Measurements from ENCODE around the gene CYP11A1.
"Not testable (repeated sequence)": the region's sequence is repeated elsewhere in the genome, so short reads cannot be mapped to it uniquely, and the experiment has no call there.

The CYP11A1 gene

GRCh38 chr15:74392451-74392830 is 25.0 kb upstream of the CYP11A1 start:
- H3K4me3 ChIP-seq (replicated peaks; ENCODE audit: low read depth, low read length), result no peak overlapping the region
- no peak for DNase-seq (ENCODE audit: low read depth)
- TF ChIP-seq, protein P1, sequence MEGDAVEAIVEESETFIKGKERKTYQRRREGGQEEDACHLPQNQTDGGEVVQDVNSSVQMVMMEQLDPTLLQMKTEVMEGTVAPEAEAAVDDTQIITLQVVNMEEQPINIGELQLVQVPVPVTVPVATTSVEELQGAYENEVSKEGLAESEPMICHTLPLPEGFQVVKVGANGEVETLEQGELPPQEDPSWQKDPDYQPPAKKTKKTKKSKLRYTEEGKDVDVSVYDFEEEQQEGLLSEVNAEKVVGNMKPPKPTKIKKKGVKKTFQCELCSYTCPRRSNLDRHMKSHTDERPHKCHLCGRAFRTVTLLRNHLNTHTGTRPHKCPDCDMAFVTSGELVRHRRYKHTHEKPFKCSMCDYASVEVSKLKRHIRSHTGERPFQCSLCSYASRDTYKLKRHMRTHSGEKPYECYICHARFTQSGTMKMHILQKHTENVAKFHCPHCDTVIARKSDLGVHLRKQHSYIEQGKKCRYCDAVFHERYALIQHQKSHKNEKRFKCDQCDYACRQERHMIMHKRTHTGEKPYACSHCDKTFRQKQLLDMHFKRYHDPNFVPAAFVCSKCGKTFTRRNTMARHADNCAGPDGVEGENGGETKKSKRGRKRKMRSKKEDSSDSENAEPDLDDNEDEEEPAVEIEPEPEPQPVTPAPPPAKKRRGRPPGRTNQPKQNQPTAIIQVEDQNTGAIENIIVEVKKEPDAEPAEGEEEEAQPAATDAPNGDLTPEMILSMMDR (IDR thresholded peaks at IDR 0.05; ENCODE audit: low read length, missing control alignments), result no peak

DNA sequence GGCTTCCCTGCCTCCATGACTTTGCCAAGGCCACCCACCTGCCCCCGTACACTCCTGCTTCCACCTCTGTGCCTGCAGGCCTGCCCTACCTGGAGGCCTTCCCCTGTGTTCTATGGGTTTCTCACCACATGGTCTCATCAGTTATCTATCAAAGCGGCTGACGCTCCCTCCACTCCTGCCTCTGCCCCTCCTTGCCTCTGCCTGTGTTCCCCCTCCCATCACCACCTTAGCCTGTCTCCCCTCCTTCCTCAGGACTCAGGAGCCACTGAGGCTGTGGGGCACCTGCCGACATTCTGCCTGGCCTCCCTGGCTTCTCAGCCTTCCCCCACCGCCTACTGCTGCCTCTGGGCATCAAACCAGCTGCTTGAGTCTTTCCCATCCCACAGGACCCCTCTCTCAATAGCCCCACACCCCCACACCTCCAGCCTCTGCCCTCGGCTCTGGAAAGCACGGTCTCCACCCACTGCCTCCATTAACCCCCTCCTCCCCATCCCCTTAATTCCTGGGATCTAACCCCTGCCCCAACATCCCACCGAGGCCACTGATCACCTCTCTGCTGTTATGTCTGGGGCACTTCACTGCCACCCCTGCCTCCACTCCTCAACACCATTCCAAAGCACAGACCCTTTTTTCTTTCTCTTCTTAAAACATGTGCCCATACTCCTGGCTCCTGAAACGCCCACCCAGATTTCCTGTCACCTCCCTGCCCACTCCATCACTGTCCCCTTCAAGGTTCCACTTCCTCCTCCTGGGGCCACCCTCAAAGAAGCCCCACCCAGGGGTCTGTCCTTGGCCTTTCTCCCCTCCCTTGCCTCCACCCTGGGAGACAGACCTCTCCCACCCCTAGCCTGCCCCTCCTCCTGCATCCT is 24.4 kb upstream of the CYP11A1 start:
- no peak for DNase-seq (ENCODE audit: low read depth)
- TF ChIP-seq, protein P1 (IDR thresholded peaks at IDR 0.05; ENCODE audit: low read length, missing control alignments), result no peak
- H3K4me3 ChIP-seq (replicated peaks; ENCODE audit: low read depth, low read length), result no peak overlapping the region

GRCh38 chr15:74390647-74391288 is 23.3 kb upstream of the CYP11A1 start:
- DNase-seq (ENCODE audit: low read depth), result no peak
- H3K4me3 ChIP-seq (replicated peaks; ENCODE audit: low read depth, low read length), result no peak overlapping the region
- TF ChIP-seq, protein P1 (IDR thresholded peaks at IDR 0.05; ENCODE audit: low read length, missing control alignments), result no peak

- not testable (repeated sequence) for H3K4me3 ChIP-seq (replicated peaks; ENCODE audit: low read depth, low read length); DNase-seq (ENCODE audit: low read depth)
Observed at GRCh38 chr15:74390049-74390646, 22.7 kb upstream of the CYP11A1 start.

- TF ChIP-seq, protein P1 (IDR thresholded peaks at IDR 0.05; ENCODE audit: low read length, missing control alignments), result no peak
- DNase-seq (ENCODE audit: low read depth), result no peak
Observed at GRCh38 chr15:74389241-74390048, 22.0 kb upstream of the CYP11A1 start.

DNA sequence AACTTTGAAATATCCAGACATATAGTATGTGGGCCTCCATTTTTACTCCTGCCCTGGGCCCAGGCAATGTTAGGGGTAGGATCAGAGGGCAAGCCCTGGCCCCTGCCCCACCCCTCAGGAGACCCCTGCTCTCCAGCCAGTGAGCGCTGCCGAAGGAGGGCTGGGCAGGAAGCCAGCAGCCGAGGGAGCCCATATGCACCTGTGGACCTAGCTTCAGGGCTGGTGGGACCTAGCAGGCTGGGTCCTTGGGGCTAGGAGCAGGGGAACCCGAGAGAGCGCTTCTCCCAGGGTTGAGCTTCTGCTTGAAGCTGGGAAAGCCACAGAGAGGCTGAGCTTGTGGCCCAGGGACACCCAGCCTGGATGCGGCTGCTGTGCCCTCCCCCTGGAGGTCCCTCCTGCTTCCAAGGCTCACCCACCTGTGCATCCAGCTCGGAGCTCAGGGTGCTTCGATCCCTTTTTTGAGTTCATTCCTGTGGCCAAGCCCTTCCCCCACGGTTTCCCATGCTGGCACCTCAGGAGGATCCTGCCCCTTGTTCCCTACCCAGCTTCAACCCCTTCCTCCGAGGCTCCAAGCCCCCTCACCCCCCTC is 21.0 kb upstream of the CYP11A1 start:
- DNase-seq (ENCODE audit: low read depth), result no peak
- TF ChIP-seq, protein P1 (IDR thresholded peaks at IDR 0.05; ENCODE audit: low read length, missing control alignments), result no peak
- no peak overlapping the region for H3K4me3 ChIP-seq (replicated peaks; ENCODE audit: low read depth, low read length)

More at GRCh38 chr15:74389241-74390048, 22.0 kb upstream of the CYP11A1 start:
- H3K4me3 ChIP-seq (replicated peaks; ENCODE audit: low read depth, low read length), result no peak overlapping the region

Measured in fibroblast of pulmonary artery (primary cell).